ENCODE data around the gene FBXL15.

FBXL15 gene

GRCh38 chr10:102416283-102416682 lies 4.4 kb upstream of the FBXL15 start:
- Histone ChIP-seq H3K4me3 (ENCODE audit: low read depth, low read length) (no peak overlapping the region), H3K36me3 (no peaks in the 10 kb centered on the region; the same call in 1 of the 2 replicates), H3K27me3 (no peaks in the 10 kb centered on the region), H3K4me1 (peaks cover 15% of the 10 kb centered on the region), H3K9me3 (no peaks in the 10 kb centered on the region)
- no peak for TF ChIP-seq CTCF (IDR thresholded peaks at IDR 0.05; ENCODE audit: low read depth, low read length)
- no peak for DNase-seq

DNA sequence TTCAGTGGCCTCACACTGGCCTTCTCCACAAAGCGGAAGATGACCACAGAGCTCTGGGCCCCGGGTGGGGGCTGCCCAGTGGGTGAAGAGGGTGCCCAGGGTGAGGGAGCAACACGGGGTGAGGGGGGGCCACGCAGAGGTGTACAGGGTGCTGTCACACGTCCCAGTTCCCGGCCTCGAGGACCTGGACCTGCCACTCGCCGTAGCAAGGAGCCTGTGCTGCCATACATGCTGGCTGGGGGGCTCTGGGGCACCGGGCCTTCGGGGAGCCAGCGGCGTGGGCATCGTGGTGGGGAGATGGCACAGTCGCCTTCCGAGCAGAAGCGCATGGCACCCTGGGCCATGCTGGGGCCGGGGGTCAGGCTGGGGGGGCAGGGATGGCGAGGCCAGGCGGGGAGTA lies 3.9 kb upstream of the FBXL15 start:
- Histone ChIP-seq H3K27me3 (no peaks in the 10 kb centered on the region), H3K9me3 (no peaks in the 10 kb centered on the region), H3K4me3 (ENCODE audit: low read depth, low read length) (no peak overlapping the region), H3K36me3 (no peaks in the 10 kb centered on the region; the same call in 1 of the 2 replicates), H3K4me1 (peaks cover 11% of the 10 kb centered on the region)
- no peak for DNase-seq
- TF ChIP-seq CTCF (IDR thresholded peaks at IDR 0.05; ENCODE audit: low read depth, low read length) = no peak

DNA sequence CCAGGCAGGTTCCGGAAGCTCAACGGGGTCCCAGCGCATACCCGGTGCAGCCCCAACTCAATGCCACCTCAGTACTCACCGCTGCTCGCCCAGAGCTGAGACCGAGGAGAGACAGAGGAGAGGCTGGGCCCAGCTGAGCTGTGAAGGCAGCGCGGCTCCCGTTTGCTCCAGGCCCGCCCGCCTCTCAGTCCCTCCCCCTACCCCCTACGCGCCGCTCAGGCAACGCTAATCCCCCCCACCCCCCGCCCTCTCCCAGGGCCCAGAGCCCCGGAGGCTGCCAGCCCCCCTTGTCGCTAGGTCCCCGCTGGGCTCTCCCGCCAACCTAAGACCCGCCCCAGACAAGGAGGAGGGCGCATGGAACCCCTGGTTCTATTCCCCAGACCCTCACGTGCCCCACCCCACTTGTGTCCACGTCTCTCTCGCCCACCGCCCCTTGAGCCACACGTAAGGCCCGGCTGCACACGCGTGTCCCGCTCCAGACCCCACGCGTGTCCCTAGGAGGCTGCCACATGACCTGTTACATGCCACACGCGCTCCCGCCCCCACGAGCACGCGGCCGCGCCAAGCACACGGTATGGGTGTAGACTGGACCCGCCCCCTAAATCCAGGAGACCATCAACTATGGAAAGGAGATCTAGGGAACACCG lies 1.9 kb upstream of the FBXL15 start, which contains the start of gene PSD:
TSS of gene PSD (minus strand) at position 164 of the 647 bp plus-strand sequence. CDS start 1,747 bp downstream, outside the sequence.
- peaks cover 4% of the 10 kb centered on the region for H3K4me1 ChIP-seq
- DNase-seq = peak; percentile 85
- no peak for TF ChIP-seq CTCF (IDR thresholded peaks at IDR 0.05; ENCODE audit: low read depth, low read length)
- no peaks in the 10 kb centered on the region for H3K9me3 ChIP-seq
- H3K36me3 ChIP-seq = peaks cover 10% of the 10 kb centered on the region
- no peaks in the 10 kb centered on the region for H3K27me3 ChIP-seq
- H3K4me3 ChIP-seq (ENCODE audit: low read depth, low read length) = peak within 1 kb of the TSS; percentile 92

GRCh38 chr10:102419269-102420180 lies 1.1 kb upstream of the FBXL15 start:
- peaks cover 2% of the 10 kb centered on the region; the same call in 1 of the 2 replicates for H3K4me1 ChIP-seq
- DNase-seq = peak; percentile 85
- H3K36me3 ChIP-seq = peaks cover 12% of the 10 kb centered on the region
- H3K27me3 ChIP-seq = no peaks in the 10 kb centered on the region
- peak overlapping the region; percentile 92 for H3K4me3 ChIP-seq (ENCODE audit: low read depth, low read length)
- H3K9me3 ChIP-seq = no peaks in the 10 kb centered on the region
- no peak for TF ChIP-seq CTCF (IDR thresholded peaks at IDR 0.05; ENCODE audit: low read depth, low read length)

DNA sequence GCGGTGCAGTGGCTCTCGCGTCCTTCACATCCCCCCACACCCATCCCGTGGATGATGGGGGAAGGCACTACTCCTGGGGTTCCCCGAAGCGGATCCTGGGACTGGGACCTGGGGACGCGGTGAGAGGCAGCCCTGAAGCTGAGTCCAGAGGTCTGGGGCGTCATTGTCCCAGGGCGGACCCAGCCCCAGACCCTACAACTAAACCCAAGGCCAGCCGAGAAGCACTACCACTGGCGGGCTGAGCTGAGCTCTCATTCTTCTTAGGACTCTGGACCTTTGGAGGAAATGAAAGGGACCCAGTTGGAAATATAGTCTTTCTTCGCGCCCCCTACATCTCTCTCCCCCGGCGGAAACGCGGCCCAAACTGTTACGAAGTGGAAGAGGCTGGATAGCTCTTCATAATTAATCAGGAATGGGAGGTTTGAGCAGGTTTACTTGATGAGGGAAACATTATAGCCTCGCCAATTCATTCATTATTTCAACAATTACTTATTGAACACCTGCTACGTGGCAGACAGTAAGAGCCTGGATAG lies 389 bp upstream of the FBXL15 start:
- H3K36me3 ChIP-seq = peaks cover 12% of the 10 kb centered on the region
- no peaks in the 10 kb centered on the region for H3K9me3 ChIP-seq
- H3K4me1 ChIP-seq = peaks cover 2% of the 10 kb centered on the region; the same call in 1 of the 2 replicates
- TF ChIP-seq CTCF (IDR thresholded peaks at IDR 0.05; ENCODE audit: low read depth, low read length) = no peak
- peak overlapping the region; percentile 92 for H3K4me3 ChIP-seq (ENCODE audit: low read depth, low read length)
- DNase-seq = no peak
- no peaks in the 10 kb centered on the region for H3K27me3 ChIP-seq
